Tibial nerve (tissue), 4 donors: ENCODE measurements around the gene GALNT8.

Source experiments
- CTCF ChIP-seq, 5 experiments: fragments of 200-600 bp in 3 of 5; fragments of 450-650 bp in 2 of 5; sonication (generic) in 3 of 5; IDR thresholded peaks; one replicate each; pipeline ENCODE4 v1.5.1; 2016 to 2019; ENCODE audit warnings: antibody characterized with exemption in 5 of 5, mild to moderate bottlenecking in 3 of 5, moderate library complexity in 2 of 5
- EP300 ChIP-seq, 2 donors: sonication (generic); formaldehyde crosslinking; IDR thresholded peaks; one replicate each; pipeline ENCODE4 v1.6.1; 2017; ENCODE audit warnings: antibody characterized with exemption in 2 of 2, mild to moderate bottlenecking in 1 of 2
- POLR2A ChIP-seq, 2 donors: fragments of 450-650 bp; IDR thresholded peaks; one replicate each; pipeline ENCODE4 v1.6.1; 2017; ENCODE audit warnings: antibody characterized with exemption in 2 of 2, mild to moderate bottlenecking in 2 of 2, moderate library complexity in 2 of 2

GRCh38 chr12:4714879-4715278 lies 5.3 kb upstream of the GALNT8 start:
- no peak for TF ChIP-seq CTCF (IDR thresholded peaks at IDR 0.05)
- TF ChIP-seq EP300 (IDR thresholded peaks at IDR 0.05) = no peak
- no peak for TF ChIP-seq POLR2A (IDR thresholded peaks at IDR 0.05)
